Measurements from ENCODE around the gene CGB7.
"Not testable (repeated sequence)": the region's sequence is repeated elsewhere in the genome, so short reads cannot be mapped to it uniquely, and the experiment has no call there.

CGB7 gene

DNA sequence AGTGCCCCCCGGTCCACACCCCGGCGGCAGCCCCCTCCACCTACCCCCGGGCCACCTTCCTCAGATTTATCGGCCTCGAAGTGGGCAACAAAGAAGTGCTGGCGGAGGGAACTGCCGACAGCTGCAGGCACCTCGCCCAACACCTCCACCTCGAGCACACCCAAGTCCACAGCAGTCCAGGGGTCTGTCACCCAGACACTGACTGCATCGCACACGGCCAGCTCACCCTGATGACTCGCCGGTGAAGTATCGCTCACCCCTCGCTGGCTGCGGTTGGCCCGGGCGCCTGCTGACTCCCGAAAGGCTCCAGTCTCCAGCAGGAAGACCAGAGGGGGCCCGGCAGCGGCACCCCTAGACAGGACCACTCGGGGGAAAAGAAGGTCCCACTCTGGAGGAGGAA, 31.9 kb downstream of the CGB7 start:
- not testable (repeated sequence) for H3K4me1 ChIP-seq (ENCODE audit: control insufficient read depth in 5 of 5, insufficient read depth in 5 of 5, low read length in 5 of 5); H3K9me3 ChIP-seq (ENCODE audit: control insufficient read depth in 5 of 5, low read length in 5 of 5); H3K36me3 ChIP-seq (ENCODE audit: control insufficient read depth in 5 of 5, insufficient read depth in 5 of 5, low read length in 5 of 5); H3K4me3 ChIP-seq (ENCODE audit: low read depth in 1 of 5, low read length in 5 of 5); H3K9ac ChIP-seq (ENCODE audit: low read length in 5 of 5); H3K27me3 ChIP-seq (ENCODE audit: control insufficient read depth in 5 of 5, insufficient read depth in 4 of 5, low read length in 5 of 5); H3K27ac ChIP-seq (ENCODE audit: low read depth, low read length)

DNA sequence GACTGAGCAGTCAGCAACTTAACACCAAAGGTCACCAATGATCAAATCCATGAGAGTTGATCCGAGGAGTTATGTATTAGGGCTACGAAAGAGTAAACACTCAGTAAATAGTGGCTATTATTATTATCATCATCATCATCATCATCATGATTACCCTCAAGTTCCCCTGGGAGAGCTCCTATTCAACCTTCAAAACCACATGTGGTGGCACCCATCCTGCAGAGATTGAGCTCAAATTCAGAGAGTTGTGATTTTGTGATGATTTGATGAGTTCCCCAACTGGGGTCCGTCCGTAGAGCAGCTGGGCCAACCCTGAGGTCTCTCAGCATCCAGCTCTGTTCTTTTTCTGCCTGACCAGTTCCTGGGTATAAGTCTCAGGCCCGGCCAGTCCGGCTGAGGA, 32.5 kb downstream of the CGB7 start:
- not testable (repeated sequence) for H3K27ac ChIP-seq (ENCODE audit: low read depth, low read length); H3K9ac ChIP-seq (ENCODE audit: low read length in 5 of 5); H3K9me3 ChIP-seq (ENCODE audit: control insufficient read depth in 5 of 5, low read length in 5 of 5); H3K36me3 ChIP-seq (ENCODE audit: control insufficient read depth in 5 of 5, insufficient read depth in 5 of 5, low read length in 5 of 5); H3K4me3 ChIP-seq (ENCODE audit: low read depth in 1 of 5, low read length in 5 of 5); H3K4me1 ChIP-seq (ENCODE audit: control insufficient read depth in 5 of 5, insufficient read depth in 5 of 5, low read length in 5 of 5); H3K27me3 ChIP-seq (ENCODE audit: control insufficient read depth in 5 of 5, insufficient read depth in 4 of 5, low read length in 5 of 5)

DNA sequence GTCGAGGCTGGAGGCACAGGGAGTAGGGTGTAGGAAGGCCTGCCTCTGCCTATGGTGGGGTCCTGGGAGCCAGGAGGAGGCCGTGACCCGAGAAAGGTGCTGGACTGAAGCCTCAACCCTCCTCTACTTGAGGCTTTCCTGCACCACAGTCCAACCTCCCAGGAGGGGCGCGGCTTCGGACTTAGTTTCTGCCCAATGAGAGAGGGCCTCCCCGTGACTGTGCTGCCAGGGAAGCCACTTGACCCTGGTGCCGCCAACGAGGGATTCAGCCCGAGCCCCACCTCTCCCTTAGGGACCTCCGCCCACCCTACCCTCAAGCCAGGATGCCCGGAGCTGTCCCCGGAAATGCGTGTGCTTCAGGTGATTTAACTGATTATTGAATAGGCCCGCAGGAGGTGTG, 33.3 kb downstream of the CGB7 start, which contains the start of gene CGB3:
Gene CGB3 (minus strand): TSS at position 101 of the 400 bp plus-strand sequence. CDS start 362 bp downstream, outside the sequence.
- peaks cover 0 to 12% (median 3%) of the 10 kb centered on the region in 5 donors for H3K27me3 ChIP-seq (ENCODE audit: control insufficient read depth in 5 of 5, insufficient read depth in 4 of 5, low read length in 5 of 5)
- H3K36me3 ChIP-seq (ENCODE audit: control insufficient read depth in 5 of 5, insufficient read depth in 5 of 5, low read length in 5 of 5); H3K9me3 ChIP-seq (ENCODE audit: control insufficient read depth in 5 of 5, low read length in 5 of 5); H3K27ac ChIP-seq (ENCODE audit: low read depth, low read length); H3K4me1 ChIP-seq (ENCODE audit: control insufficient read depth in 5 of 5, insufficient read depth in 5 of 5, low read length in 5 of 5); H3K9ac ChIP-seq (ENCODE audit: low read length in 5 of 5); H3K4me3 ChIP-seq (ENCODE audit: low read depth in 1 of 5, low read length in 5 of 5): not testable (repeated sequence)

DNA sequence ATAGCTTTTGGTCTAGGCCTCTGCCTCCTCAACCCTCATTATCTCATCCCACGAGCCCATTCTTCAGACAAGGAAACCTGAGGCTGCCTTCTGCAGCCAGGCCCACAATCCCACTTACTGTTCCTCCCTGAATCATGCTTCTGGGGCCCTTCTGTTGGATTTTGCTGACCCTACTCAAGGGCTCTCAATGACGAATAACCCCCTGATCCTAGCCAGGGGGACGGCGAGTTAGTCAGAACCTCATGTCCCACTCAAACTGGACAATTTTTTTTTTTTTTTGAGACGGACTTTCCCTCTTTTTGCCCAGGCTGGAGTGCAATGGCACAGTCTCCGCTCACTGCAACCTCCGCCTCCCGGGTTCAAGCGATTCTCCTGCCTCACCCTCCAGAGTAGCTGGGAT, 35.4 kb downstream of the CGB7 start:
- Histone ChIP-seq H3K9ac (ENCODE audit: low read length in 5 of 5) (no peak overlapping the region), H3K4me1 (ENCODE audit: control insufficient read depth in 5 of 5, insufficient read depth in 5 of 5, low read length in 5 of 5) (peaks cover 0 to 25% (median 23%) of the 10 kb centered on the region in 5 donors), H3K4me3 (ENCODE audit: low read depth in 1 of 5, low read length in 5 of 5) (no peak overlapping the region), H3K36me3 (ENCODE audit: control insufficient read depth in 5 of 5, insufficient read depth in 5 of 5, low read length in 5 of 5) (no peaks in the 10 kb centered on the region), H3K9me3 (ENCODE audit: control insufficient read depth in 5 of 5, low read length in 5 of 5) (no peaks in the 10 kb centered on the region), H3K27me3 (ENCODE audit: control insufficient read depth in 5 of 5, insufficient read depth in 4 of 5, low read length in 5 of 5) (peaks cover 2 to 15% (median 6%) of the 10 kb centered on the region in 5 donors), H3K27ac (ENCODE audit: low read depth, low read length) (no peak overlapping the region)

DNA sequence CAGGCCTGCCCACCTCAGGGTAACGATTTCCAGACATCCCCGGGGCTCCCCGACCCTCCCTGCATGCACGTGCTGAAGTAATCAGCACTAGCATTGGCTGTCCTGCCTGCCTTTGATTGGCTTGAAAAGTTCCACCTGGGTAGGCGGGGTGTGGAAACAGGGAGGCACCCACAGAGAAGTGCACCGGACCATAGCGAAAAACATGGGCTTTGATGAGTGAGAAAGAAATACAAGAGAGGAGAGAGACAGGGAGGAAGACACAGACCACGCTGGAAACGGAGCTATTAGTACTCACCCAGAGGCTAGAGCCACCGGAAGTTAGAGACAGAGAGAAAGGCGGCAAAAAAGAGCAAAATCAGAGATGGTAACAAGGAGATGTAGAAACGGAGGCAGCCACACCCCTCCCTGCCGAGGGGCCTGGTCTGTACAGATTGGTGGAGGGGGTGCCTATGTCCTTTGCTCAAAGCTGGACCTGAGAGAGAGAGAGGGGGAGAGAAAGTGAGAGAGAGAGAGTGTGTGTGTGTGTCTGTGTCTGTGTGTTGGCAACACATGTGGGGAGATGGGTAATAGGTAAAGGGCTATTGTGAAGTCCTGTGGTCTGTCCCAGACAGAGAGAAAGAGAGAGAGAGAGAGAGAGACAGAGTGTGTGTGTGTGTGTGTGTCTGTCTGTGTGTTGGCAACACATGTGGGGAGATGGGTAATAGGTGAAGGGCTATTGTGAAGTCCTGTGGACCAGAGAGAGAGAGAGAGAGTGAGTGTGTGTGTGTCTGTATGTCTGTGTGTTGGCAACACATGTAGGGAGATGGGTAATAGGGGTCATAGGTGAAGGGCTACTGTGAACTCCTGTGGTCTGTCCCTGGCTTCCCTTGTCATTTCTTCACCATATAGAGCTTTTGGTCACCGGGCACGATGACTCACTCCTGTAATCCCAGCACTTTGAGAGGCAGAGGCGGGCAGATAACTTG, 36.3 kb downstream of the CGB7 start:
- Histone ChIP-seq H3K27me3 (ENCODE audit: control insufficient read depth in 5 of 5, insufficient read depth in 4 of 5, low read length in 5 of 5) (peaks cover 2 to 16% (median 6%) of the 10 kb centered on the region in 5 donors), H3K27ac (ENCODE audit: low read depth, low read length) (no peak overlapping the region), H3K36me3 (ENCODE audit: control insufficient read depth in 5 of 5, insufficient read depth in 5 of 5, low read length in 5 of 5) (peaks cover 0 to 3% (median 2%) of the 10 kb centered on the region in 5 donors), H3K4me1 (ENCODE audit: control insufficient read depth in 5 of 5, insufficient read depth in 5 of 5, low read length in 5 of 5) (peaks cover 0 to 25% (median 23%) of the 10 kb centered on the region in 5 donors), H3K4me3 (ENCODE audit: low read depth in 1 of 5, low read length in 5 of 5) (no peak overlapping the region), H3K9me3 (ENCODE audit: control insufficient read depth in 5 of 5, low read length in 5 of 5) (no peaks in the 10 kb centered on the region), H3K9ac (ENCODE audit: low read length in 5 of 5) (no peak overlapping the region)

DNA sequence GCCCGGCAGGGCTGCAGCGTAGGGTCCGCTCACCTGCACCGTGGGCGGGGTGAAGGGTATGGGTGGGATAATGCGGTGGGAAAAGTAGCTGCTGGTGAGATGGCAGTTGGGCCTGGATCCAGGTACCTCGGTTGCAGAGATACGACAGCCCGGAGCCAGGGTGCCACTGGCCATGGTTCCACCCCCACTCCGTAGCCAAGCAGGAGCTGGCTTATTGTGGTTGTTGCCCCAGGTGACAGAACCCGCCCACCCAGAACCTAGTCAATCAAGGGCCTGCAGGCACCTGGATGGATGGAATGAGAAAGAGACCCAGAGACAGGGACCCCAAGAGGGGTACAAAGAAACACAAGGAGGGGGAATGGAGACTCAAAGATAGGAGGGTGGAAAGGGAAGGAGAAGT, 37.2 kb downstream of the CGB7 start:
- Histone ChIP-seq H3K9me3 (ENCODE audit: control insufficient read depth in 5 of 5, low read length in 5 of 5) (no peaks in the 10 kb centered on the region), H3K4me3 (ENCODE audit: low read depth in 1 of 5, low read length in 5 of 5) (no peak overlapping the region), H3K4me1 (ENCODE audit: control insufficient read depth in 5 of 5, insufficient read depth in 5 of 5, low read length in 5 of 5) (peaks cover 0 to 25% (median 23%) of the 10 kb centered on the region in 5 donors), H3K27ac (ENCODE audit: low read depth, low read length) (no peak overlapping the region), H3K27me3 (ENCODE audit: control insufficient read depth in 5 of 5, insufficient read depth in 4 of 5, low read length in 5 of 5) (peaks cover 2 to 16% (median 6%) of the 10 kb centered on the region in 5 donors), H3K36me3 (ENCODE audit: control insufficient read depth in 5 of 5, insufficient read depth in 5 of 5, low read length in 5 of 5) (peaks cover 0 to 11% (median 9%) of the 10 kb centered on the region in 5 donors), H3K9ac (ENCODE audit: low read length in 5 of 5) (no peak overlapping the region)

DNA sequence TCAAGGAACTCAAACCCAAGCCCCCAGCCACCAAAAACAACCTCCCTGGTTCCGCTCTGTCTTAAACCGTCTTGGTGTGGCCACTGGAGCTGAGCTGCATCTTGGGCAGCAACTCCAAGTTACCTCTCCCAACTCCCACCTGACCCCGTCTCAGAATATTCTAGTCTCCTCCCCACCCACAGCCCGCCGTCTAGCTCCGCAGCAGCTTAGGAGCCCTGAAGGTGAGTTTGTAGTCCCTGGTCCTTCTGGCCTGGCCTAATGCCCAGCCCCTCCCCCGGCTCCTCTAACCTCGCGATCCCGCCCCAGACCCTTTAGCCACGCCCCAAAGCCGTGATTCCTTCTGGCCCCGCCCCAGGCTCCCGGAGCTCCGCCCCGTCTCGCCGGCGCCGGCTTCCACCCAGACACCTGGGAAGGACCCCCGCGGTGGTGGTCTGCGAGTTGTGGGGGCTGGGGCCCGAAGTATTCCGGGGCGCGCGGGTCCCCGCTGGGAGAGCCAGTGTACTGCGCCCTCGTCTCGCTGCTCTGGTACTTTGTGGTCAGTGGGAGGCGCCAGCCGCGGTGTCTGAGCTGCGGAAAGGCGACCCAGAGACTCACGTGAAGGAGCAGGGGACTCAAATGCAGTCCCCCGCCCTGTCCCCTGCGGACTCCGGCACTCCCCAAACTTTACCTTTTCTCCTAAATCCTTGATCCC, 38.2 kb downstream of the CGB7 start:
- peak overlapping the region; percentile 41 to 66 (median 59) for H3K4me3 ChIP-seq (ENCODE audit: low read depth in 1 of 5, low read length in 5 of 5)

DNA sequence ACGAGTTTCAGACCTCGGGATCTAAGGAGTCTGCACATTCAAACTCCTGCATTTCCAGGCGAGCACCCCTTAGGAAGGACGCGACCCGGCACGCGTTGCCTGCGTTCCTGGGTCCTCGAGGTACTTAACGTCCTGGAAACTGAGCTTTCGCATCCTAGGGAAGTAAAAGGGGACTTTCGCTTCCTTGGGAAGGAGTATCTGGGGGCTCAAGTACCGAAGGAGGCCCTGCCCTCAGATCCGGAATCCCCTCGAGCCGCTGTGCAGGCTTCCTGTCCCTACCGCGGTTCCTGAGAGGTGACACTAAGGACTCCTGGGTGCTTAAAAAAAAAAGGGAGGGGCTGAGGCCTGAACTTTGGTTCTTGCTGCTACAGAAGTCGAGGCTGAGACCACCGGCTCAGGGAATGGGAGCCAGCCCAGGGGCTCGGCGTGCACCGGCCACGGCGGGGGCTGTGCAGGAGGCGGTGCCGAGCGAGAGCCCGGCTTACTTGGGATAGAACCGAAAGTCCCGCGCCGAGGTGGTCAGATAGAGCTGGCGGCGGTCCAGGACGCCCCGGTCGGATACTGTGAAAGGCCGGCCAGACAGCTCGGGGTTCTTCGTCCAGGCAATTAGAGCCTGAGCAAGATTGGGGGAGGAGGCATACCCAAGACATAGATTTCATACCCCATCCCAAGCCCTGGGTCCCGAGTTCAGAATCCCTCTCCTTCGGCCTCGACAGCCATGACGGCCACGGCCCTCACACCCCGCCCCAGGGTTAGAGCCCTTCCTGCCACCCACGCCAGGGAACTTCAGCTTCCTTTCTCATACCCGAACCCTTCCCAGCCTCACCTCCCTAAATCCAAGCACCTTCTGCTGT, 38.9 kb downstream of the CGB7 start:
- peaks cover 0 to 27% (median 24%) of the 10 kb centered on the region in 5 donors for H3K36me3 ChIP-seq (ENCODE audit: control insufficient read depth in 5 of 5, insufficient read depth in 5 of 5, low read length in 5 of 5)
- peak overlapping the region in 3 of 5 donors; percentile 37 to 51 (median 41) for H3K9ac ChIP-seq (ENCODE audit: low read length in 5 of 5)

More for the DNA sequence above, 38.2 kb downstream of the CGB7 start:
- Histone ChIP-seq H3K4me1 (ENCODE audit: control insufficient read depth in 5 of 5, insufficient read depth in 5 of 5, low read length in 5 of 5) (peaks cover 0 to 25% (median 23%) of the 10 kb centered on the region in 5 donors), H3K9me3 (ENCODE audit: control insufficient read depth in 5 of 5, low read length in 5 of 5) (no peaks in the 10 kb centered on the region), H3K36me3 (ENCODE audit: control insufficient read depth in 5 of 5, insufficient read depth in 5 of 5, low read length in 5 of 5) (peaks cover 0 to 21% (median 19%) of the 10 kb centered on the region in 5 donors), H3K9ac (ENCODE audit: low read length in 5 of 5) (peak overlapping the region in 1 of 5 donors; percentile 37), H3K27ac (ENCODE audit: low read depth, low read length) (no peak overlapping the region), H3K27me3 (ENCODE audit: control insufficient read depth in 5 of 5, insufficient read depth in 4 of 5, low read length in 5 of 5) (peaks cover 2 to 16% (median 6%) of the 10 kb centered on the region in 5 donors)

DNA sequence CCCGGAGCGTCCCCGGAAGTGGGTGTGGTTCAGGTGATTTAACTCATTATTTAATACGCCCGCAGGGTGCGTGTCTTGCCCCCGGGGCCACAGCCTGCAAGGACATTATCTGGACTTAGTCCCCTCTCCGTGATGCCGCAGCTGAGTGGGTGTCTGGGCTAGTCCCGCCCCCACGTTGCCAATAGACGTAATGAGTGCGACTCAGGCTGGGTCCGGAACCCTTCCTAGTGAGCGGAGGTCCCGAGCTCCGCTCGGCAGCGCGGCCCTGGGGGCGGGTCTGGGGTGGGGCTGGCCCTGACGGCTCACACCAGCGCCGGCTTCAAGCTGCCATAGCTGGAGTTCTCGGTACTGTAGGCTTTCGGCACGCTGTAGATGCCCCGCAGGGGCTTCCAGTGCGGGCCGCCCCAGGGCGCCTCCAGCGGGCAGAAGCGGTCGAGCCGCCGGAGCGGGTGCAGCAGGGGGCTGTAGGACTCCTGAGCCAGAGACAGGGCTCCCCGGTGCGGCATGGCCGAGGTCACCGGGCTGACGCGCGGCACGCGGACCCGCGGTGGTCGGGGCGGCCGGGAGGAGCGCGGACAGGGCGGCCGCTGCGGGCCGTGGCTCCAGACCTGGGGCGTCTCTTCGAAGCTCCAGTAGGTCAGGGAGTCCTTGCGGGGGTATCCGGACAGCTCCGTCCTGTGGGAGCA, 39.7 kb downstream of the CGB7 start:
- no peaks in the 10 kb centered on the region for H3K9me3 ChIP-seq (ENCODE audit: control insufficient read depth in 5 of 5, low read length in 5 of 5)
- peak overlapping the region; percentile 57 to 71 (median 59) for H3K4me3 ChIP-seq (ENCODE audit: low read depth in 1 of 5, low read length in 5 of 5)
- peaks cover 0 to 34% (median 24%) of the 10 kb centered on the region in 5 donors for H3K36me3 ChIP-seq (ENCODE audit: control insufficient read depth in 5 of 5, insufficient read depth in 5 of 5, low read length in 5 of 5)
- no peak overlapping the region for H3K27ac ChIP-seq (ENCODE audit: low read depth, low read length)
- peaks cover 0 to 25% (median 23%) of the 10 kb centered on the region in 5 donors for H3K4me1 ChIP-seq (ENCODE audit: control insufficient read depth in 5 of 5, insufficient read depth in 5 of 5, low read length in 5 of 5)
- peaks cover 2 to 16% (median 6%) of the 10 kb centered on the region in 5 donors for H3K27me3 ChIP-seq (ENCODE audit: control insufficient read depth in 5 of 5, insufficient read depth in 4 of 5, low read length in 5 of 5)
- peak overlapping the region in 2 of 5 donors; percentile 30 to 52 for H3K9ac ChIP-seq (ENCODE audit: low read length in 5 of 5)

More for the DNA sequence above, 38.9 kb downstream of the CGB7 start:
- Histone ChIP-seq H3K4me1 (ENCODE audit: control insufficient read depth in 5 of 5, insufficient read depth in 5 of 5, low read length in 5 of 5) (peaks cover 0 to 25% (median 23%) of the 10 kb centered on the region in 5 donors), H3K4me3 (ENCODE audit: low read depth in 1 of 5, low read length in 5 of 5) (peak overlapping the region; percentile 57 to 71 (median 59)), H3K27me3 (ENCODE audit: control insufficient read depth in 5 of 5, insufficient read depth in 4 of 5, low read length in 5 of 5) (peaks cover 2 to 16% (median 6%) of the 10 kb centered on the region in 5 donors)
- not testable (repeated sequence) for H3K9me3 ChIP-seq (ENCODE audit: control insufficient read depth in 5 of 5, low read length in 5 of 5); H3K27ac ChIP-seq (ENCODE audit: low read depth, low read length)
